AG04450 (cell line): ENCODE measurements around the gene PKD1. TPM values are rescaled to one million over a fixed set of nuclear protein-coding genes. Genes with fewer than 3 reads are reported as not detected.
"Not testable (repeated sequence)": the region's sequence is repeated elsewhere in the genome, so short reads cannot be mapped to it uniquely, and the experiment has no call there.

Source experiments
- CTCF ChIA-PET: fragments of 300-600, 350-600 bp; formaldehyde crosslinking; extraction: SDS; loops from one replicate; lab custom pipeline; 2022; ENCODE audit warnings: antibody characterized with exemption, inconsistent platforms; lab: Charles Lee
- POLR2A ChIA-PET: fragments of 350-600 bp; formaldehyde crosslinking; extraction: SDS; loops from one replicate; lab custom pipeline; 2021; ENCODE audit warnings: antibody characterized with exemption, inconsistent platforms; lab: Yijun Ruan, JAX
- DNase-seq: peaks from one replicate; pipeline ENCODE4 v3.0.0-alpha.2; 2011; ENCODE audit warnings: low read depth, low spot score
- H3K27ac ChIP-seq: one replicate; pipeline ENCODE4 v1.5.1; 2012; ENCODE audit warnings: low read depth, low read length, control low read depth
- H3K27me3 ChIP-seq: one replicate; pipeline ENCODE4 v1.6.0; 2012; ENCODE audit warnings: low read length; ENCODE audit not compliant: control insufficient read depth, insufficient read depth
- H3K4me3 ChIP-seq: 2 replicates; pipeline ENCODE4 v1.5.1; 2011; ENCODE audit warnings: mild to moderate bottlenecking, low read depth, low read length, control low read depth
- H3K9me3 ChIP-seq: 2 replicates; pipeline ENCODE4 v1.5.1; 2012; ENCODE audit warnings: low read length; ENCODE audit not compliant: control insufficient read depth, insufficient read depth
- CTCF ChIP-seq: IDR thresholded peaks from 2 replicates; pipeline ENCODE4 v1.5.1; 2011; ENCODE audit warnings: low read depth, low read length, control low read depth, inconsistent platforms
- polyA plus RNA-seq: library from polyadenylated mRNA; depleted of rRNA; stranded (reverse); fragments of >200 nt; gene quantifications from 2 replicates; pipeline ENCODE4 v1.2.3, GENCODE V29; 2011

PKD1 gene
- polyA plus RNA-seq, 1 experiment: 16.1 TPM

- no peak for DNase-seq
- Histone ChIP-seq H3K4me3 (no peak overlapping the region), H3K27me3 (no peaks in the 10 kb centered on the region), H3K9me3 (no peaks in the 10 kb centered on the region; the same call in 1 of the 2 replicates), H3K27ac (no peak overlapping the region)
- ChIA-PET CTCF (no interaction called here), POLR2A (no interaction called here)
- no peak for TF ChIP-seq CTCF
Measured at GRCh38 chr16:2115591-2115973, 20.1 kb downstream of the PKD1 start.

- POLR2A ChIA-PET, H3K9me3 ChIP-seq, H3K27ac ChIP-seq, DNase-seq, H3K4me3 ChIP-seq, H3K27me3 ChIP-seq, CTCF ChIA-PET: not testable (repeated sequence)
Measured at GRCh38 chr16:2114885-2115590, 20.7 kb downstream of the PKD1 start.

GRCh38 chr16:2114225-2114624 lies 21.5 kb downstream of the PKD1 start:
- H3K27me3 ChIP-seq, POLR2A ChIA-PET, H3K9me3 ChIP-seq, H3K4me3 ChIP-seq, H3K27ac ChIP-seq, DNase-seq, CTCF ChIA-PET: not testable (repeated sequence)

- DNase-seq, CTCF ChIA-PET, H3K27me3 ChIP-seq, H3K27ac ChIP-seq, H3K4me3 ChIP-seq, H3K9me3 ChIP-seq: not testable (repeated sequence)
- POLR2A ChIA-PET: interaction anchor here (0.6 kb wide), 1 partner anchor 90 kb away, joined by 9 read pairs; no protein-coding TSS in a partner anchor
Measured at GRCh38 chr16:2112539-2113106, 23.1 kb downstream of the PKD1 start.

DNA sequence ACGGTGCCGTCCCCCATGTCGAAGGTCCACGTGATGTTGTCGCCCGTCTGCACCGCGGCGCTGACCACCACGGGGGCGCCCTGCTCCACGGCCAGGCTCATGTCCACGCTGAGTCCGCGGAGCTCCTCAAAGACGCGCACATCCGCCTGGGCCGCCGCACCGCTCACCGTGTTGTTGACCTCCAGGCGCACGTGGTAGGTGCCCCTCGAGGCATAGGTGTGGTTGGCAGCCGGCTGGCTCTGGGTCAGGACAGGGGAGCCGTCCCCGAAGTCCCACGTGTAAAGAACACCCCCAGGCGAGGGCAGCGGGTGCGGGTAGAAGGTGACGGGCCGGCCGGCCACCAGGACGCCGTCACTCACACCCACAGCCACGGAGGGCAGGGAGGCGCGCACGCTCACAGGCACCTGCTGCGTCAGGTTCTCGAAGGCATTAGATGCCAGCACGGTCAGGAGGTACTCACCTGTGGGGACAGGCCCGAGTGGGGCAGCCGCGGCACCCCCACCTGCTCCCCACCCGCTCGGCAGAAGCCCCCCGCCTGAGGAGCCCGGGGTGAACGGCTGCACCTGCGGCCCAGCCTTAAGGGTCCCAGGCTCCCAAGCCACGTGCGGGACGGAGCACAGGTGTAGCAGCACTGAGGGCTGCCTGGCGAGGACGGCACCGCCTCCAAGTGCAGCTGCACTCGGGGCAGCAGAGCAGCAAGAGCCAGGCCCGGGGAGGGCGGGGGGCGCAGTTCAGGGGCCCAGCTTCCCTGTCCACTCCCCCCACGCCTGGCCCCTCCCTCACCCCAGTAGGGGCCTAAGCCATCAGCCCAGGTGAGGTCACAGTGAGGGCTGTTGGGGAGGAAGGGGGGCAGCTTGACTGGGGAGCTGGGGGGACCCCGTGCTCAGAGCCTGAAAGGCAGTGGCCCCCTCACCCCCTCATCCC lies 24.0 kb downstream of the PKD1 start:
- H3K4me3 ChIP-seq, H3K9me3 ChIP-seq, POLR2A ChIA-PET, DNase-seq, H3K27me3 ChIP-seq, H3K27ac ChIP-seq: not testable (repeated sequence)
- CTCF ChIA-PET: interaction anchor here (0.7 kb wide), 1 partner anchor 100 kb away, joined by 3 read pairs; no protein-coding TSS in a partner anchor

- H3K27me3 ChIP-seq, POLR2A ChIA-PET, H3K9me3 ChIP-seq, H3K4me3 ChIP-seq, H3K27ac ChIP-seq, DNase-seq: not testable (repeated sequence)
- CTCF ChIA-PET: interaction anchor here (0.7 kb wide), 1 partner anchor 99 kb away, joined by 3 read pairs; no protein-coding TSS in a partner anchor
Measured at GRCh38 chr16:2111009-2111353, 24.7 kb downstream of the PKD1 start.

GRCh38 chr16:2110332-2111008 lies 25.2 kb downstream of the PKD1 start:
- H3K27ac ChIP-seq, H3K27me3 ChIP-seq, CTCF ChIA-PET, H3K4me3 ChIP-seq, DNase-seq, POLR2A ChIA-PET, H3K9me3 ChIP-seq: not testable (repeated sequence)

DNA sequence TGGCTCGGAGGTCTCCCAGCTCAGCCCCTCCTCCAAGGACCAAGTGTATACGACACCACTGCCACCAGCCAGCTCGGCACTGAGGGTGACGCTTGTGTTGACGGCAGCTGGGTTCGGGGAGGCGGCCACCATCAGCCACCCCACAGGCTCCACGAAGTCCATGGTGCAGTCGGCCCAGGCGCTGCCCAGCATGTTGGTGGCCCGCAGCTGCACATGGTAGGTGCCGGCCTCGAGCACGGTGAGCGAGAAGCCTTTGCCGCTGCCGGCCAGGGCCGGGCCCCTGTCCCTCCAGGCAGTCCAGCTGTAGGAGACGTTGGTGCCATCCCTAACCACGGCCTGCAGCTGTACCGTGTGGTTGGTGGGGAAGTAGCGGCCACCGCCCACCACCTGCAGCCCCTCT lies 25.8 kb downstream of the PKD1 start:
- H3K27me3 ChIP-seq, CTCF ChIA-PET, H3K27ac ChIP-seq, DNase-seq, H3K4me3 ChIP-seq, H3K9me3 ChIP-seq: not testable (repeated sequence)
- POLR2A ChIA-PET: interaction anchor here (0.6 kb wide), 1 partner anchor 21 kb away, joined by 3 read pairs; no protein-coding TSS in a partner anchor

- CTCF ChIA-PET, H3K4me3 ChIP-seq, DNase-seq, H3K27ac ChIP-seq, H3K27me3 ChIP-seq, H3K9me3 ChIP-seq: not testable (repeated sequence)
- POLR2A ChIA-PET: interaction anchor here (0.6 kb wide), 1 partner anchor 21 kb away, joined by 3 read pairs; no protein-coding TSS in a partner anchor
Measured at GRCh38 chr16:2109271-2109580, 26.5 kb downstream of the PKD1 start.

DNA sequence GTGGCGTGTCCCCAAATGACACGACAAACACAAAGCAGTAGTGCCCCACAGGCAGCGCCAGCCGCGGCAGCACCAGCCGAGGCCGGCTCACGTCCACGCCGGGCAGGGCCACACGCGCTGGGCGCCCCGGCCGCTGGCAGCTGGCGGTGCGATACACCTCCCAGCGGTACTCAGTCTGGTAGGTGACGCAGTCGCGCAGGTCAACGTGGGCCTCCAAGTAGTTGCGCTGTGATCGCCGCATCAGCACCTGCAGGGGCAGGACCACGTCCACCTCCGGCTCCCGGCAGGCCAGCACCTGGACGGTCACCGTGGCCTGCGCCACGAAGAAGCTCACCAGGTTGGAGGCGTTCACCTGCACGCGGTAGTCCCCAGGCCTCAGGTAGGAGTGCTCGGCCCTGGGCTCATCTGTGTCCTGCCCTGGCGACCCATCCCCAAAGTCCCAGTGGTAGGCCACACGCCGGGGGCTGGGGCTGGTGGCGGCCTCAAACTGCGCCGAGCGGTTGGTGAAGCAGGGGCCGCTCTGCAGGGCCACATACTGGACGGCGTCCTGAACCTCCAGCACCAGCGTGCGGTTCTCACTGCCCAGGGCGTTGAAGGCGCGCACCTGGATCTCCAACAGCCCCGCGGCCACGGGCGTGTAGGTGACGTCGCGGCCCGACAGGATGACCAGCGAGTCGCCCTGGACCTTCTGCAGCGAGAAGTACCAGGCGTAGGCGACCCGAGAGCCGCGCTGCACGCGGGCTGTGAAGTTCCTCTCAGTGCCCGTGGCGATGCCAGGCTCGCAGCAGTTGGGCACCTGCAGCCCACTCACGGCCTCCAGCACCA lies 27.0 kb downstream of the PKD1 start:
- H3K4me3 ChIP-seq, POLR2A ChIA-PET, CTCF ChIA-PET, DNase-seq, H3K27me3 ChIP-seq, H3K27ac ChIP-seq, H3K9me3 ChIP-seq: not testable (repeated sequence)
